HG03571 (cell line): ENCODE data around the gene NCKIPSD.

Experiments used
- ATAC-seq: cut with Tn5 transposase; IDR thresholded peaks from one replicate; pipeline ENCODE4 v1.9.1; 2021; ENCODE audit not compliant: unreplicated experiment

NCKIPSD gene

DNA sequence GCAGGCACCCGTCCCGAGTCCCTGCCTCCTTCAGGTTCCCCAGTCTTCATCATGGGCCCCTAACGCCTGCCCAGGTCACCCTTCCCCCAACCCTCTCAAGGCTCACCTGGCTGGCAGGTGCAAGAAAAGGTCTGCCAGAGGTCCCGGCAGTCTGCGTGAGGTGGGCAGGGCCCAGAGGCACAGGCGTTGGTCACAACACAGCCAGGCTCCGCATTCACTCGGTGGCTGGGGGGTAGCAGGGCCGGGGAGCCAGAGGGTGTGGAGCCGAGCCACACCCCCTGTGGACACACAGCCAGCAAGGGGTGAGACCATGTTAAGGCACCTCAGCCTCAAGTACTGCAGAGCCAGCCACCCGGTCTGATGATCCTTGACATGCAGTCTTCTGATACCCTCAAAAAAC lies 33.9 kb downstream of the NCKIPSD start:
- ATAC-seq: no peak

DNA sequence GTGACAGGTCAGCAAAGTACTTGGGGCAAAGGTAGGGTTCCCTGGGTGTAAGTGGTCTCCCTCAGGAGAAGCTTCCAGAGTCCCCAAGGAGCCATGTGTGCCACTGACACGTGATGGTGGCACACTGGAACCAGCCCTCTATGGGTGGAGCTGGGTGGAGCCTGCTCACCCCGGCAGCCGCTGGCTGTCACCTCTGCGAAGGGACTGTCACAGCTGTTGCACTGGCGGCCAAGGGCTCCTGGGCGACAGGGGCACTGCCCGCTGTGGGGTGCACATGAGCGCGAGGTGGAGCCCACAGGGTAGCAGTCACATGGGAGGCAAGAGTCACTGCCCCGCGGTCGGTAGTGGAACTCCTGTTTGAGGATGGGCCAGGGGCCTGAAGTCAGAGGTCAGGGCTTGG lies 35.0 kb downstream of the NCKIPSD start:
- ATAC-seq: no peak

DNA sequence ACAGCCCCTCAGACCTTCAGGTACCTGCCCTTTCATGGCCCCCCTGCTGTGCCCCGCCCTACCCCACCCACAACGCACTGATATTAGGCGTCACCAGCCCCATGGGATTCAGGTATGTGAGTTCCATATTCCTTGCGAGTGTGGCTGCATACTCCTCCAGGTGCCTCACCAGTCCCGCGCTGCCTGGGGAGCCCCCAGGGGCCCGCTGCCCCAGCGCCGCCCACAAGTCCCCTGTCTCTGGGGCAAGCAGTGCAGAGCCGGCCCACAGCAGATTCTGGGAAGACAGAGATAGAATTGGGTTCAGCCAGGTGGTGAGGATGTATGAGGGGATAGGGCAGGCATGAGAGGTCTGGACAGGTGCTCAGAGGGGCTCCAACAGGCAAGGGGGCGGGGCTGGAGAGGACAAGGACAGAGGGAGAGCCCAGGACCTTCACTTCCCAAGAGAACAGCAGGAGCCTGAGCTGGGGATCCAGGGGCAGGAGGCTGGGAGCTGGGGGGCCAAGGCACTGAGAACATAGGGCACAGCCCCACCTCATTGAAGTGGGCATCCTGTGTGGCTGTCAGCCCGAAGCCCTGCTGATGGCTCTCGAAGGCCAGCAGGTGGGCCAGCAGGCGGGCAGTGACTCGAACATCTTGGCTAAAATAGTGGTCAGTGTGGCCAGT lies 37.4 kb downstream of the NCKIPSD start:
- ATAC-seq: no peak

DNA sequence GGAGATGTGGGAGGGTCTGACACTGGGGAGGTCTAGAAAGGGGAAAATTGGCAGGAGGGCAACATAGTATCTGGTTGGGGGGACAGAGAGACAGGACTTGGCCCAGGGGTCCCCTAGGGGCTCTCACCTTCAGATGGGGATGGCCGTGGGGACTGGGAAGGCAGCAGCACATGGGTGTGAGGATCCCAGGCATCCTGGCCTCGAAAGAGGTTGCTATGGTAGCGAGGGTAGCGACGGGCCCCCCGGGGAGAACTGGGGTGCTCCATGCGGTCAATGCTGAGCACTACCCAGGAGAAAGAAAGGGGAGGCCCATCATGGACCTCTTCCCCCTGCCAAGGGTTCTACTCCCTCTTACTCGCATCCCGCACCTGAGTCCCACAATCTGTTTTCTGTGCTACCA lies 38.0 kb downstream of the NCKIPSD start:
- no peak for ATAC-seq

DNA sequence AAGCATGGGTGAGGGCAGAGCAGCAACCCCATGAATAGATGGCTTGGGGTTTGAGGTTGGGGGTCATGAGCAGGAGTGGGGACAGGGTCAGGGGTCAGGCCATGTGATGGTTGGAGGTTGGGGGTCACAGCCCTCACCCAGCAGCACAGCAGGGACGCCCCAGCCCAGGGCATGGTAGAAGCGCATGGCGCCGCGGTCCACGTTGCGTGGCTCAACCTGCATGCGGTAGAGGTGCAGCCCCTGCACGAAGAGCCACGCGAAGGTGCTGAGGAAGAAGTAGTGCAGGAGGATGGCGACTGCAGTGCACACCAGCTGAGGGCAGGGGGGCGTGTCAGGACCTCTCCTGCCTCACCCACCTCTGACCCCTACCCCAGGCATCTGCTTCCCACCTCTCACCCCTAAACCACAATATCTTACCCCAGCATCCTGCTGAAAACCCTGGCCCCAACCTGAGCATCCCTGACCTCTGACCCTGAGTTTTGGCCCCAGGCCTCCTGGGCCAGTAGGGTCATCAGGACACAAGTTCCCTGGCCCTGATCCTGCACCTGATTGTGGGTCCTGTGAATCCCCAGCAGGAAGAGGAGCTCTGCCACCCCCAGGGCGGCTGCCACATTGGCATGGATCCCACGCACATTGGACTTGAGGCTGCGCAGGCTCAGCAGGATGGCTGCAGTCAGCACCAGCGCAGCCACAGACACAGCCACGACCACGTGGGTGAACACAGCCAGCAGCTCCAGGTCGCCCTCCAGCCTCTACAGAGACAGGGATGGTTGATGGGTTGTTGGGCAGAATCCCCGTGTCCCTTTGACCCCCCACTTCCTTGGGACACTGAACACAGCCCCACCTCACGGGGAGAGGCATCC lies 40.6 kb downstream of the NCKIPSD start:
- ATAC-seq: no peak

DNA sequence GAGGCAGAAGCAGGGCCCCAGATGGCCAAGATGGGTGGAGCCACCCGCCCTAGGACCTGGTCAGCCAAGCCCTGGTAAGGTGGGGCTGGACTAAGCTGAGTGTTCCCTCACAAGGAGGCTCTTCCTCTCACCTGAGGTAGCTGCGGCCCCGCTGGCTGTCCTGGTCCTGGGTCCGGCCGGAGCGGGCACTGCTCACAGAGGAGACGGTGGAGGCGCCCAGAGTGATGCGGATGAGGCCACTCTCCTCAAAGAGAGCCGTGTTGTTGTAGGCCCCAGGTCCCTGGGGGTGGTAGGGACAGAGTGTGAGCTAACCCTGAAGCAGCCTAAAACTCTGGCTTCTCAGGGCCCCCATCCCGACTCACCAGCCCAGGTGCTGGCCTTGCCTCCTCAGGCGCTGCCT lies 43.1 kb downstream of the NCKIPSD start:
- ATAC-seq: no peak

DNA sequence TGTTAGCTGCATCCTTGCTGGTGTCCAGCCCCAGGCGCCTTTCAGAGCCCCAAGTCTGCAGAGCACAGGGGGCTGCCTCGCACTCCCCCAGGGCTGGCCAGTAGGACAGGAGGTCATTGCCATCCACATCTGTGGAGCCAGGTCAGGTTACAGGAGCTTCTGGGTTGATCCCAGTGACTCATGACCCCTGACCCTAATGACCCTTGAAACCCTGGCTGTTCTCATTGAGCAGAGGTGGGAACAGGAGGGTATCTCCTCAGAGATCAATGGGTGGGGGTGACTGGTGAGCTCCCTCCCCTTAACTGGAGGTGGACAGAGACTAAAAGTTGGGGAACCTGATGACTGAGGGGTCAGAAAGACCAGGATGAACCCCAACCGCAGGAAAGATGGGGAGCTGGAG lies 44.3 kb downstream of the NCKIPSD start:
- ATAC-seq: no peak

DNA sequence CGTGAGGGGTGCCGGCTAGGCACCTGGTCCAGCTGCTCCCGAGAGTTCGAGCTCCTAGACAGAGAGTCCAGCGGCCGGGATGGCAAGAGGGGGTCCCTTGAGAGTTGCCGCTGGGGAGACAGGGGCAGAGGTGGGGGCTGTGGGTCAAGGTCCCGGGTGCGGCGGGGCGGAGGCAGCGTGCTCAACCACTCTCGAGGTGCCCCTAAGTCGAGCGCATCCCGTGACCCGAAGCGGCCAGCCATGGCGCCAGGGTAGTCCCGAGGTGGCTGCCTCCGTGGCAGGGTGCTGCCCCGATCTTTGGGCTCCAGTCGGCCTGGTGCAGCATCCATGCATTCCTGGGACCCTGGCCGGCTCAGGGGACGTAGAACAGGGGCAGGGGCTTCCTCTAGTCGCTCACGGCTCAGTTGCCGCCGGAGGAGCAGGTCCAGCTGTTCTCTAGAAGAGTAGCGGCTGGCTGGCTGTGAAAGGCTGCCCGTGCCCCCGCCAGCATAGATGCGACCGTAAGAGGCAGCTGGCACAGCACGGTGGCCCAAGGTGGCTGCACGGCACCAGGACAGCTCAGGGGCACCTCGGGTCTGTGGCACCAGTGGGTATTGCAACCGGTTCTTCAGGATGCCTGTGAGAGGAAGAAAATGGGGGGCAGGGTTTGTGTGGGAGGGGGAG lies 45.6 kb downstream of the NCKIPSD start:
- no peak for ATAC-seq

DNA sequence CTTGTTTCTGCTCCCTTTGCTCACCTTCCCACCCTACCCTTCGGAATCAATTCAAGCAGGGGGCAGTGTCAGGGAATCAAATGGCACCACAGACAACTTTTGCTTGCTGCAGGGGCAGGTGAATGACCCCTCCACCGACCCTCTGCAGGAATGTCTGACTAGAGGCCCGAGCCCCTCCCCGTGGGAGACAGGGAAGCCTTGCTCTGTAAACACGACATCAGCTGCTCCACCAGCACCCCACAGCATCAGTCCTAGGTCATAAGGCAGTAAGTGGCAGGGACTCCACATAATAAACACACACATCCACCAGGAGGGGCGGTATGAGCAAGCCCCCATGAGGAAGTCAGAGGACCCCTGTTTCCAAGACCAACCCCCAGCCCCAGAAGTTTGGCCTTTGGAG lies 48.4 kb downstream of the NCKIPSD start:
- no peak for ATAC-seq

DNA sequence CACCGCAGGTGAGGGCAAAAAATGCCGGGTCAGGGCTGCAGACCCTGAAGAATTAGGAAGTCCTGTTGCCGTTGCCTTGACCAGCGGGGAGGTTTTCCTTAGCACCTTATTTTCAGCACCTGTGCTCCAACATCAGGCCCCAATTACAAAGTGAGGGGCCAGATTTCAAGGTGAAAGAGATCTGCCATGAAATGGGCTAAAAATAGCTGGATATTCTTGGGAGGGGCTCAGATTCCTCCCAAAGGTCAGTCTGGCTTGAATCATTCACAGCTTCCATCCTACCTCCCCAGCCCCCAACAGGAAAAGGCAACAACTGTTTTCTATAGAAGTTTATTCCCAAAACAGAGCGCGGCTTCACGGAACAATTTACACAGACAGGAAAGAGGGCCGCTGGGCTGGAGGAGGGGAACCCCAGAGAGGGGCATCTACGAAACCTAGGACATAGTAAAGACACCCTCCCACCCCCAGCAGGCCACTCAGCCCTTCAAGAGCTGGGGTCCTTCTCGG lies 49.5 kb downstream of the NCKIPSD start:
- ATAC-seq: no peak

DNA sequence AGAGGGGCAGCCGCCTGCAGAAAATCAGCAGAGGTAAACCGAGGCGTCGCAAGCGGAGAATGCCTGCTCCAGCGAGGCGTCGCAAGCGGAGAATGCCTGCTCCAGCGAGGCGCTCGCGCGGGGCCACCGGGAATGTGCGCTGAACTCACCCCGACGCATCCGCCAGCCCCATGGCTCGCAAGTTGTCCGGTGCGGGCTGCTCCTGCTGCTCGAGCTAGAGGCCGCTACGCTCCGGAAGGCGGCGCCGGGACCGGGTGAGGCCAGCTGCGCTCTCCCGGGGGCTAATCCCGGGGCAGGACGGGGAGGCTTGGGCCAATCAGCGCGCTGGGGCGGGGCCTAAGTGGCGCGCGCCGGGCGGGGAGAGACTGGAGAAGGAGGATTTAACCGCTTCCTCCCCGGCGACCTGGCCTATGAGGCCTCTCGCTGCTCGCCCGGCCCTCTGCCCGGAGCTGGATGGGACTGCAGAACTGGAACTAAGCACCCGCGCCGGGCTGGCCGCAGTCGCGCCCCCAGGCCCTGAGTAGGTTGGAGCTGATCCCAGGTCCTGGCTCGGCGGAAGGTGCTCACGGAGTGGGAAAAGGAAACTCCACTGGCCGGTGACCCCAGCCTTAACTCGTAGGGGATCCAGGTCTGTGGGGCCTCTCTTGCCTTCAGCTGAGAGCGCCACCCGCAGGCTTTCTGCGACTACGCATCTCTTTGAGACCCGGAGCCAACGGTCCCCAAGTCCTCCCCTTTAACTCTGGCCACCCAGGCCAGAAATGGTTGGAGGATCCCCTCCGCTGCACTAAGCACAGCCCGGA lies 50.3 kb downstream of the NCKIPSD start, which contains the start of gene SLC26A6:
SLC26A6 (minus strand) TSS at position 240 of the 800 bp plus-strand sequence; CDS start at position 172, 68 bp downstream.
- ATAC-seq: peak; percentile 83

DNA sequence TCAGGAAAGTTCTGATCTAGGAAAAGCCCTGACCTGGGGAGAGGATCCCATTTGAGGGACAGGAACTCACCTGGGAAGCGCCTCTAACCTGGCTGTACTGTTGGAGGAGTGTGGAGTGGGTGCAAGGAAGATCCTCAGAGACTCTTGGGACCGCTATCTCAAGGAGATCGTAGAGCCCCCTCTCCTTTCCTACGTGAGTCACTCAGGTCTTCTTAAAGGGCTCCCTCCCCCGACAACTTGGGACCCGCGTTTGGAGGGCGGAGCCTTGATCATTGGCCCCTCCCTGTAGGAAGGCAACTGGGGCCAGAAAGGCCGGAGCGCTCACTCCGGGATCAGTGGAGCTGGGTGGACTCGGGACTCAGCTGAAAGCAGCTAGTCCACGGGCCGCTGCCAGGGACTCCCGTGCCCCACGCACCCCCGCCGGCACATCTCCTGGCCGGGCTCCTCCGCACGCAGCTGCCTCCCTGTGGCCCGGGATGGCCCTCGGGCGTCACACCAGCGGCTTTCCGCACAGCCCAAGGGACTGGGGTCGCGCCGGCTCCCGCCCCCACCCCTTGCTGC lies 51.0 kb downstream of the NCKIPSD start:
- ATAC-seq: no peak

DNA sequence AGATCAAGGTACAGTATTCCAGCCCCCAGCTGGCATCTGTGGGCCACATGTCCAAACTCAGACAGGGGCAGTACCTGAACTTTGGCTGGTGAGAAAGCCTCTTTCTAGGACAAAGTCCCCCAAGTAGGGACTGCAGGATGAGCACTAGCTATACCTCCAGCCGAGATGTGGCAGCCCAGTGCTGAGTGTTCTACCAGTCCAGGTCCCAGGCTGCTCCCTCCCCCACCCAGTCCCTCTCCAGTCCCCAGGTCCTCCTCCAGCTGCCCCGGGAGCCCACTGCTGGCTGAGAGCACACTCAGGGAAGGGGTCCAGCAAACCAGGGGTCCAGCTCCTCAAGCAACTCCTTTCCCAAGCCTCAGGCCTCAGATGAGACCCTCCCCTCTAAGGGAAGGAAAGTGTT lies 52.0 kb downstream of the NCKIPSD start:
- ATAC-seq: no peak

DNA sequence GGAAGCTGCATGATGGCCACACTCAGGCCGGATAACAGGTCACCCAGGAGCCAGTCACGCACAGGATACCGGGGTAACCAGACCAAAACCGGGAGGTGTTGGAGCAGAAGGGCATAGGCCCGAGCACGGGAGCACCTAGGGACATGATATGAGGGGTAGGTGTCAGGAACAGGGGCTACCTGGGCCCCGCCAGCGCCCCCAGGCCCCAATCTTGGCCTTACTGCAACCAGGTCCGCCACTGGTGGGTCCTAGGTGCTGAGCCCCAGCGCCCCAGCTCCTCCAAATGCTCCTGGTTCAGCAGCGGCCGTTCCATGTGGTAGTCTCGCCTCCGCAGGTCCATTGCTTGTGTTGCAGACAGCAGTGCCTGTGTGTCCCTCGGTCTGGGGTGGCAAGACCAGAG lies 52.5 kb downstream of the NCKIPSD start:
- no peak for ATAC-seq

DNA sequence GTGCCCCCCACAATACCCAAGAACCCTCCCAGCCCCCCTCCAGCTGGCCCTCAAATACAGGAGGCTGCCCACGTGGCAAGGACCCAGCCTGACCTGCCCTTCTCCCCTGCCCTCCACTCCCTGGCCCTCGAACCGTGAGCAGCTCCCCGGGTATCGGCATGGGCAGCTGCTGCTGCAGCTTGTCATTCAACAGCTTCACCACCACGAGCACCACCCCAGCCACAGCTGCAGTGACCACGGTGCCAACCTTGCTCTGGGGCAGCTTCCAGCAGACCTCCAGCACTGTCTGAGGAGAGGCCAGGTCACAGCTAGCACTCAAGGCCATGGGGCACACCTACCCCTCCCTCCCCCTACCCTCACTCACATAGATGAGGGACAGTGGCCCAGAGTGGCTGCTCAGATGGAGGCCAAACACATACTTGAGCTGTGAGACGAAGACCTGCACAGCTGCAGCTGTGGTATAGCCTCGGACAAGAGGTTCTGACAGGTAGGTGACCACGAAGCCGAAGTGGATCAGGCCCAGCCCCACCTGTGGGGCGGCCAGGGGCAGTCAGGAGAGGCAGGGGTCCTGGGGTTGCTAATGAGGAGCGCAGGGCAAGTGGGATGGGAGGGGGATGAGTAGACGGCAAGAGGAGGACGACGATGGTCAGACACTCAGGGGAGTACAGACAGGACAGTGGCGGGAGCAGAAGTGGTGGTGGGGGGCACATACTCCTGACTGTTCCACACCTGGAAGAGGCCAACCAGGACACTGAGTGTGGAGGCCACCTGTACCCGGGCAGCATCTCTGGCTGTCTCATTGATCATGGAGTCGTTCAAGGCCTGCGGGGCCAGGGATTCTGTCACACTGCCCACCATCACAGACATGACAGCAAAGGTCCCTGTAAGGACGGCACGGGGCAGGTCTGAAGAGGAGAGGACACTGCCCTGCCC lies 53.9 kb downstream of the NCKIPSD start:
- ATAC-seq: no peak

DNA sequence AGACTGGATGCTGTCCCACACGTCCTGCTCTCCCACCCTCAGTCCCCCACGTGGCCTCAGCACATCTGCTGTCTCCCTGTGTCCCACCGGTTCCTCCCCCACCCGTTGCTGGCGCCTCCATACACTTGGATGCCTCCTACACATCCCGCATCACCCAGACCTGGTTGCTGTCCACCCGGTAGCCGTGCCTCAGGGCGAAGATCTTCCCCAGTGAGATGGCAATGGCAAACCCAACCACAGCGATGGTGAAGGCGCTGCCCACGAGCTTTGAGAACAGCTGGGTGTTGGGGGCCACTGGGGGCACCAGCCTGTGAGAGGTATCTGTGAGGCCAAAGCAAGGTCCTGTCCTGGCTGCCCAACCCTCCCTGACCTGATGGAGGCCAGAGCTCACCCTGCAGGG lies 54.9 kb downstream of the NCKIPSD start:
- no peak for ATAC-seq

DNA sequence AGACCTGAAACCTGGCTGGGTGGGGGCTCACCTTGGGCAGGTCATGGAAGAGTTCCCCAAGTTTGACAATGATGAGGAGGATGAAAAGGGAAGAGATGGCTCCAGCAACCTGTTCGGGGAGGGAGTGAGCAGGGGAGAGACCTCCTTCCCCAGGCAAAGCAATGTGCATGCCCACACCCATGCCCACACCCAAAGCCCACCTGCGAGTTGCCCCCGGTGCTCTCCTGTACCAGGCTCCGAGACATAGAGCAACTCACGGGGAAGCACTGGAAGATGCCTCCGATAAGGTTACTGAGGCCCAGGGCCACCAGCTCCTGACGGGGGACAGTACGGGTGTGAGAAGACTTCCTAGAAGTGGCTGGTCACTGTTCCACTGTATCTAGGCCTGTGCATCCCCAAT lies 55.3 kb downstream of the NCKIPSD start:
- no peak for ATAC-seq

DNA sequence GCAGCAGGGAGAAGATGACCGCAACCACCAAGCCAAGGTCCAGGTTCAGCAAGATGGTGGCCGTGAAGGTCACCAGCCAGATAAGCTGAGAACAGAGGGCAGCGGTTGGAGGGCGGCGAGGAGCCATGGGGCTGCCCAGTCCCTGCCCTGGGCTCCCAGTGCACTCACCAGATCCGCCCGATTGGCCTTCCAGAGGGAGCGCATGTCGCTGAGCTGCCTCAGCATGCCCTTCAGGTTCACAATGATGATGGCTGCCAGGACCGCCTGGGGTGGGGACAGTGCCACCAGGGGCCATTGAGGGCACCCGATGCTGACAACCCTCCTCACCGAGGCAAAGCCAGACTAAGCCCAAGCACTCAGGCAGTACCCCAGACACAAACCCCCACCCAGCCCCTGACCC lies 55.8 kb downstream of the NCKIPSD start:
- no peak for ATAC-seq

DNA sequence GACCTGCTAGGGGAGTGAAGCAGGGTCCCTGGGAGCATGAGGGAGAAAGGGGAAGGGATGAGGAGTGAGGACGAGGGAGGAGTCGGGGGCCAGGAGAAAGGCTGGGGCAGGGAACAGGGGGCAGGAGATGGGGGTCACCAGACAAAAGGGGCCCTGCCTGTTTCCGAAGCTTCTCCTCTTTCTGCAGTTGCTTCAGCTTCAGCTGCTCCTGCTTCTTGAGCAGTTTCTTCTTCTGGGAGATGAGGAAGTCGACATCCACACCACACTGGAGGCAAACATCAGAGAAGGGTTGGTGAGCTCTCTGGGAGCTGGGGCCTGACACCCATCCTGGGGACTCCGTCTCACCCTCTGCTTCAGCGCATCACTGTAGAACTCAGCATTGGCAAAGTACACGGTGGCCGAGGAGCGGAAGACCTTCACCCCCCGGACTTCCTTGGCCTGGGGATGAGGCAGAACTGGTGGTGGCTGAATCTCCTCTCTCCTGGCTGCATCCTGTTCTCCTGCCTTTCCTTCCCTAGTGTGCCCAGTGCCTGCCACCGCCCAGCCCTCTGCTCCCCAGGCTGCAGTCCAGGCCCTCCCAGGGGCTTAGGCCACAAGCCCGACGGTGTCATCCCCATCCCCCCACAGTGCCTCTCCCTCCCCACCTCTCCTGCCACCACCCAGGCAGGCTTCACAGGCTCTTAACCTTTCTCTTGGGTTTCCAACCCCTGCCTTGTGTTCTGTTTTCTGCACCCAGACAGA lies 57.3 kb downstream of the NCKIPSD start:
- ATAC-seq: no peak
